ENCODE measurements around the gene SLC25A22. TPM values are rescaled to one million over a fixed set of nuclear protein-coding genes. Genes with fewer than 3 reads are reported as not detected.
A peak's percentile ranks its signal among the peaks of the same experiment; 100 is the strongest.

Gene SLC25A22
- total RNA-seq, 1 donor from 2014 or later = 17.8 TPM

GRCh38 chr11:761526-762108, 36.5 kb downstream of the SLC25A22 start:
- no peaks in the 10 kb centered on the region for H3K4me1 Mint-ChIP-seq (ENCODE audit: unreplicated experiment)
- peaks cover 19% of the 10 kb centered on the region for H3K36me3 Mint-ChIP-seq (ENCODE audit: low read depth, unreplicated experiment)
- peaks cover 3% of the 10 kb centered on the region for H3K27me3 Mint-ChIP-seq (ENCODE audit: unreplicated experiment)
- no peak for DNase-seq (ENCODE audit: low spot score)
- no peak for TF ChIP-seq CTCF (IDR thresholded peaks at IDR 0.05; ENCODE audit: unreplicated experiment)
- H3K27ac Mint-ChIP-seq (ENCODE audit: unreplicated experiment) = no peak overlapping the region
- no peak overlapping the region for H3K4me3 Mint-ChIP-seq (ENCODE audit: unreplicated experiment)
- no peaks in the 10 kb centered on the region for H3K9me3 Mint-ChIP-seq (ENCODE audit: unreplicated experiment)

- no peak overlapping the region for H3K4me3 Mint-ChIP-seq (ENCODE audit: unreplicated experiment)
- TF ChIP-seq CTCF (IDR thresholded peaks at IDR 0.05; ENCODE audit: unreplicated experiment) = no peak
- H3K36me3 Mint-ChIP-seq (ENCODE audit: low read depth, unreplicated experiment) = peaks cover 22% of the 10 kb centered on the region
- H3K27me3 Mint-ChIP-seq (ENCODE audit: unreplicated experiment) = peaks cover 3% of the 10 kb centered on the region
- H3K27ac Mint-ChIP-seq (ENCODE audit: unreplicated experiment) = no peak overlapping the region
- H3K9me3 Mint-ChIP-seq (ENCODE audit: unreplicated experiment) = no peaks in the 10 kb centered on the region
- no peak for DNase-seq (ENCODE audit: low spot score)
- H3K4me1 Mint-ChIP-seq (ENCODE audit: unreplicated experiment) = no peaks in the 10 kb centered on the region
These were observed 37.8 kb downstream of the SLC25A22 start for GRCh38 chr11:760236-760635.

- no peaks in the 10 kb centered on the region for H3K36me3 Mint-ChIP-seq (ENCODE audit: low read depth, unreplicated experiment)
- H3K4me3 Mint-ChIP-seq (ENCODE audit: unreplicated experiment) = no peak overlapping the region
- peaks cover 4% of the 10 kb centered on the region for H3K27me3 Mint-ChIP-seq (ENCODE audit: unreplicated experiment)
- H3K9me3 Mint-ChIP-seq (ENCODE audit: unreplicated experiment) = no peaks in the 10 kb centered on the region
- no peak for TF ChIP-seq CTCF (IDR thresholded peaks at IDR 0.05; ENCODE audit: unreplicated experiment)
- no peak overlapping the region for H3K27ac Mint-ChIP-seq (ENCODE audit: unreplicated experiment)
- no peak for DNase-seq (ENCODE audit: low spot score)
- peaks cover 5% of the 10 kb centered on the region for H3K4me1 Mint-ChIP-seq (ENCODE audit: unreplicated experiment)
These were observed 48.4 kb downstream of the SLC25A22 start for GRCh38 chr11:749731-750130.

- Mint-ChIP-seq H3K27me3 (ENCODE audit: unreplicated experiment) (peaks cover 4% of the 10 kb centered on the region), H3K4me3 (ENCODE audit: unreplicated experiment) (peak overlapping the region; percentile 82), H3K9me3 (ENCODE audit: unreplicated experiment) (no peaks in the 10 kb centered on the region), H3K36me3 (ENCODE audit: low read depth, unreplicated experiment) (no peaks in the 10 kb centered on the region), H3K27ac (ENCODE audit: unreplicated experiment) (no peak overlapping the region), H3K4me1 (ENCODE audit: unreplicated experiment) (peaks cover 5% of the 10 kb centered on the region)
- TF ChIP-seq CTCF (IDR thresholded peaks at IDR 0.05; ENCODE audit: unreplicated experiment) = no peak
- DNase-seq (ENCODE audit: low spot score) = no peak
These were observed 50.1 kb downstream of the SLC25A22 start for GRCh38 chr11:748007-748359.

GRCh38 chr11:747158-748006, 50.7 kb downstream of the SLC25A22 start, which contains the start of gene TALDO1:
TALDO1 (plus strand) TSS chr11:747464; CDS start chr11:747482, 18 bp downstream.
- Mint-ChIP-seq H3K4me1 (ENCODE audit: unreplicated experiment) (peaks cover 5% of the 10 kb centered on the region), H3K4me3 (ENCODE audit: unreplicated experiment) (peak within 1 kb of the TSS; percentile 89), H3K9me3 (ENCODE audit: unreplicated experiment) (no peaks in the 10 kb centered on the region), H3K27me3 (ENCODE audit: unreplicated experiment) (peaks cover 4% of the 10 kb centered on the region), H3K27ac (ENCODE audit: unreplicated experiment) (no peak within 1 kb of the TSS), H3K36me3 (ENCODE audit: low read depth, unreplicated experiment) (no peaks in the 10 kb centered on the region)
- TF ChIP-seq CTCF (IDR thresholded peaks at IDR 0.05; ENCODE audit: unreplicated experiment) = no peak
- DNase-seq (ENCODE audit: low spot score) = peak; percentile 94
